ENCODE results near the gene JARID2.

Gene JARID2

DNA sequence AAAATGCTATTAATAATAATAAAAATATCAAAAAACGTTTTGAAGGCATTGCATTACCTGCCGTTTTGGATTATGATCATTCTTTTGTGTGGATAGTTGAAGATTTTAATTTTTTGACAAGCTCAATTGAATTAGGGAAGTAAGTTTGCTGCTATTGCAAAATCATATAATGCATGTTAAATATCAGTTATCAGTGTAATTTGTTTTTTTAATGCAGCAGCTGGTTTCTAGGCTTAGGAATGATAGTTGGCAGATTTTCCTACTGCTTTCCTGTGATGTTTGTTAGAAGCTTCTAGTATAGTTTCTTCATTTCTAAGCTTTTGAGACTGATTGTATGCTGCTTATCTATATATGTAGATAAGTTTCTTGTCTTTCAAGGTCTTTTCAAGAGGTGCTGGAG, 99.0 kb downstream of the JARID2 start:
- no peak for DNase-seq (ENCODE audit: low read depth)
- TF ChIP-seq, protein P1, sequence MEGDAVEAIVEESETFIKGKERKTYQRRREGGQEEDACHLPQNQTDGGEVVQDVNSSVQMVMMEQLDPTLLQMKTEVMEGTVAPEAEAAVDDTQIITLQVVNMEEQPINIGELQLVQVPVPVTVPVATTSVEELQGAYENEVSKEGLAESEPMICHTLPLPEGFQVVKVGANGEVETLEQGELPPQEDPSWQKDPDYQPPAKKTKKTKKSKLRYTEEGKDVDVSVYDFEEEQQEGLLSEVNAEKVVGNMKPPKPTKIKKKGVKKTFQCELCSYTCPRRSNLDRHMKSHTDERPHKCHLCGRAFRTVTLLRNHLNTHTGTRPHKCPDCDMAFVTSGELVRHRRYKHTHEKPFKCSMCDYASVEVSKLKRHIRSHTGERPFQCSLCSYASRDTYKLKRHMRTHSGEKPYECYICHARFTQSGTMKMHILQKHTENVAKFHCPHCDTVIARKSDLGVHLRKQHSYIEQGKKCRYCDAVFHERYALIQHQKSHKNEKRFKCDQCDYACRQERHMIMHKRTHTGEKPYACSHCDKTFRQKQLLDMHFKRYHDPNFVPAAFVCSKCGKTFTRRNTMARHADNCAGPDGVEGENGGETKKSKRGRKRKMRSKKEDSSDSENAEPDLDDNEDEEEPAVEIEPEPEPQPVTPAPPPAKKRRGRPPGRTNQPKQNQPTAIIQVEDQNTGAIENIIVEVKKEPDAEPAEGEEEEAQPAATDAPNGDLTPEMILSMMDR (IDR thresholded peaks at IDR 0.05; ENCODE audit: control insufficient read depth, extremely low read depth, insufficient read depth) = no peak
- H3K4me3 ChIP-seq (ENCODE audit: low read depth, low read length) = no peak overlapping the region

DNA sequence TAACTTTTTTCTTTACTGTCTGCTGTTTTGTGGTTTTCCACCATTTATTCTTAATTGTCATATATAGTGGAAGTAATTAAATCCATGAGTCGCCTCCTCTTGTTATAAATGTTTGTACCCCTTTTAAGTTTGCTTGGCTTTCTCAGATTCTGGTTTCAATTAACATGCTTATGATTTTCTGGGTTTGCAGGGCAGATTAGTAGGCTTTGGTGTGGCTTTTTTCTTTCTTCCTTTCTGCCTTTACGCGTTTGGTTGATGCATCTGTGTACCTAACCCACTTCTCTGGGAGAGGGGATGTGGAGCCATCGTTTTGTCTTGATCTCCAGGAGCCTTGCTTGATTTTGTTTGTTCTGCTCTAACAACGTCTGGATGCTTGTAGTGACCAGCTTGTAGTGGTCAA, 100.4 kb downstream of the JARID2 start:
- TF ChIP-seq, protein P1 (IDR thresholded peaks at IDR 0.05; ENCODE audit: control insufficient read depth, extremely low read depth, insufficient read depth) = no peak
- no peak for DNase-seq (ENCODE audit: low read depth)
- no peak overlapping the region for H3K4me3 ChIP-seq (ENCODE audit: low read depth, low read length)

DNA sequence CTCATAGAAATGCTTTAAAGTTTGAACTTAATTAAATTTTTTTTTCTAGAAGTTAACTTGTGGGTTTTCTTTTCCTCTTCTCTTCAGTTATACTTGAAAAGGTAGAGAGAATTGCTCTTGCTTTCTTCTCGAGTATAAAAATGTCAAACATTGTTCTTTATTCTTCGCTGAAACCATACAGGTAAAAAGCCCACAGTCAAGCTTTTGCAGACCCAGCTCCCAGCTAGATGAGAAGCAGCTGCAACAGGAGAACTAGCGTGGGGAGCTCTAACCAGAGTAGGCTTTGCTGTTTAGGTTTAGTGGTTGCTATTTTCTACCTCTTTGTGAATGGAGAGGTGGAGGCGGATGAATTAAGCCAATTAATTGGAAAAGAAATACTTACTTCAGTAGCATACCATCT, 102.7 kb downstream of the JARID2 start:
- TF ChIP-seq, protein P1 (IDR thresholded peaks at IDR 0.05; ENCODE audit: control insufficient read depth, extremely low read depth, insufficient read depth) = no peak
- no peak for DNase-seq (ENCODE audit: low read depth)
- no peak overlapping the region for H3K4me3 ChIP-seq (ENCODE audit: low read depth, low read length)

DNA sequence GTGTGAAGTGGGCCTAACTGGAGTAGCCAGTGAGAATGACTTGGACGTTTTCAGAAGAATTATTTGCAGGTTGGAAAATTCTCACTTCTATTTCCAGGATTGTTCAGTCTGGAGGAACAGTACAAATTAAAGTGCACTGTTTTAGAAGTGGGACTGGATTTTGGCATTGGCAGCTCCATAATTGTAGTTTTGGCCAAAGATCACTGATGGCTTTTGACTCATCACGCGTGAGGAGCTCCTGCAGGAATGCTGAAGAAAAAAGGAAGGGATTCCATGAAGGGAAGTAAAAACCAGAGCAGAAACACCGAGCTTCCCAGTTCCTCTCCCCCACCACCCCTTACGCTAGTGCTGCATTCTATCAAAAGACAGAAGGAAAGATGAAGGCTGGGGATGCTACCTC, 103.5 kb downstream of the JARID2 start:
- DNase-seq (ENCODE audit: low read depth) = no peak
- no peak overlapping the region for H3K4me3 ChIP-seq (ENCODE audit: low read depth, low read length)
- TF ChIP-seq, protein P1 (IDR thresholded peaks at IDR 0.05; ENCODE audit: control insufficient read depth, extremely low read depth, insufficient read depth) = no peak

- TF ChIP-seq, protein P1 (IDR thresholded peaks at IDR 0.05; ENCODE audit: control insufficient read depth, extremely low read depth, insufficient read depth) = no peak
- no peak for DNase-seq (ENCODE audit: low read depth)
- no peak overlapping the region for H3K4me3 ChIP-seq (ENCODE audit: low read depth, low read length)
Measured at GRCh38 chr6:15350386-15351083, 104.7 kb downstream of the JARID2 start.

DNA sequence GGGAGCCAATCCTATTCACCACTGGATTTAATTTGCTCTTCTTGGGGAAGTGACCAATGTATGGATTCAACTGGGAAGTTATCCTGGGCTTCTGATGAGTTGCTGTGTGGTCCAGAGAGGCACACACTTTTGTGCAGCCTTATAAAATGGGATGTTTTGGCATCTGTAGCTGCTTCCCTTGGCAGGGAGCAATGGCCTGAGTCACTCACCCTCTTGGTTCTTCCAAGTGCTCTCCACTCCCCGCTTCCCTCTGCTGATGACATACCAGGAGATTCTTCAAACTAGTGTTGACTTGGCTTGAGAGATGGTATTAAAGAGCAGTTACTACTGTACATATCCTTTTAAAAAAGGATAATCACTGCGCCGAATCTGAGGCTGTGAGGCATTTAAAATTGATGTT, 105.8 kb downstream of the JARID2 start:
- H3K4me3 ChIP-seq (ENCODE audit: low read depth, low read length) = no peak overlapping the region
- DNase-seq (ENCODE audit: low read depth) = peak; percentile 54
- TF ChIP-seq, protein P1 (IDR thresholded peaks at IDR 0.05; ENCODE audit: control insufficient read depth, extremely low read depth, insufficient read depth) = no peak

DNA sequence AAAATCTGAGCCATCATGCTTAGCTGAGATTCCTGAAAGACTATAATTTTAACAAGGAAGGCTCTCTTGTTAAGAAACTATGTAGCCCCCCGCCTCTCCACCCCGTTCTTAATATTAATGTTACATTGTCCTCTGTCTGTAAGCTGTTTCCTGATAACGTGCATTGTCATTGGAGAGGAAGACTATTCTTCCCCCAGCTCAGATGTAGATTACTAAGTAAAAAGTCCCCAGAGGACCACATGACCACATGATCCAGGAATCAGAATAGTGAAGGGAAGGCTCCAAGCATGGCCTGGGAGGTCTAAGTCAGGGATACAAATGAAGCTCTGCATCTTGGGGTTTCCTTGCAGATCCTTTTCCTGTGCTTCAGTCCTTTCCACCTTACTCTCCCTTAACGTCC, 106.4 kb downstream of the JARID2 start:
- TF ChIP-seq, protein P1 (IDR thresholded peaks at IDR 0.05; ENCODE audit: control insufficient read depth, extremely low read depth, insufficient read depth) = no peak
- no peak for DNase-seq (ENCODE audit: low read depth)
- no peak overlapping the region for H3K4me3 ChIP-seq (ENCODE audit: low read depth, low read length)
